GM23248 (cell line): Measurements from ENCODE around the gene KCTD10.

Experiments
- EZH2 ChIP-seq: fragments of 200-600 bp; sonication (generic); IDR thresholded peaks from 2 replicates; pipeline ENCODE4 v1.6.1; 2018; ENCODE audit warnings: antibody characterized with exemption, mild to moderate bottlenecking; ENCODE audit not compliant: insufficient read depth, poor library complexity, severe bottlenecking
- EZH2phosphoT487 ChIP-seq: fragments of 200-600 bp; sonication (generic); IDR thresholded peaks from 2 replicates; pipeline ENCODE4 v1.6.1; 2018; ENCODE audit warnings: antibody characterized with exemption, moderate library complexity, mild to moderate bottlenecking, low read depth; ENCODE audit not compliant: insufficient read depth

GRCh38 chr12:109497675-109498074 is 20.6 kb upstream of the KCTD10 start:
- no peak for TF ChIP-seq EZH2phosphoT487
- no peak for TF ChIP-seq EZH2
